CD4-positive, alpha-beta T cell treated with Interleukin-6 for 4 hours (primary cell): Measurements from ENCODE around the gene ATP1B2.
"Not testable (repeated sequence)": the region's sequence is repeated elsewhere in the genome, so short reads cannot be mapped to it uniquely, and the experiment has no call there.

Experiments
- DNase-seq: peaks from one replicate; pipeline ENCODE4 v3.0.0-alpha.2; 2020; ENCODE audit warnings: mixed read lengths

ATP1B2 gene

GRCh38 chr17:7636163-7636562 is 14.6 kb upstream of the ATP1B2 start:
- DNase-seq = no peak

GRCh38 chr17:7640783-7641182 is 9.9 kb upstream of the ATP1B2 start:
- DNase-seq = no peak

GRCh38 chr17:7641635-7642034 is 9.1 kb upstream of the ATP1B2 start:
- DNase-seq = not testable (repeated sequence)

GRCh38 chr17:7644775-7645174 is 6.0 kb upstream of the ATP1B2 start:
- no peak for DNase-seq

GRCh38 chr17:7646457-7646856 is 4.3 kb upstream of the ATP1B2 start:
- DNase-seq = no peak

GRCh38 chr17:7647018-7647417 is 3.7 kb upstream of the ATP1B2 start:
- DNase-seq = no peak

GRCh38 chr17:7651097-7651664 is 455 bp downstream of the ATP1B2 start:
- DNase-seq = peak; percentile 4

- no peak for DNase-seq
These were observed 1.1 kb downstream of the ATP1B2 start for GRCh38 chr17:7651665-7652387.

GRCh38 chr17:7652388-7653356 is 1.9 kb downstream of the ATP1B2 start:
- DNase-seq = no peak

GRCh38 chr17:7654832-7655540 is 4.3 kb downstream of the ATP1B2 start:
- DNase-seq = no peak

- no peak for DNase-seq
These were observed 4.8 kb downstream of the ATP1B2 start for GRCh38 chr17:7655541-7655840.

GRCh38 chr17:7656958-7657609 is 6.4 kb downstream of the ATP1B2 start:
- no peak for DNase-seq

GRCh38 chr17:7667656-7668406 is 17.1 kb downstream of the ATP1B2 start:
- no peak for DNase-seq

GRCh38 chr17:7668482-7668881 is 17.8 kb downstream of the ATP1B2 start:
- DNase-seq = no peak

GRCh38 chr17:7673239-7673638 is 22.5 kb downstream of the ATP1B2 start:
- DNase-seq = peak; percentile 37

- no peak for DNase-seq
These were observed 24.2 kb downstream of the ATP1B2 start for GRCh38 chr17:7674934-7675333.

GRCh38 chr17:7676533-7676932 is 25.8 kb downstream of the ATP1B2 start:
- no peak for DNase-seq

- DNase-seq = no peak
These were observed 26.8 kb downstream of the ATP1B2 start for GRCh38 chr17:7677388-7678067.

GRCh38 chr17:7684851-7685532 is 34.3 kb downstream of the ATP1B2 start:
- no peak for DNase-seq

GRCh38 chr17:7685533-7686221 is 35.0 kb downstream of the ATP1B2 start:
- peak; percentile 90 for DNase-seq
